Loucy (cell line): Measurements from ENCODE around the gene RNPEPL1.

Source experiments
- EZH2phosphoT487 ChIP-seq: fragments of 200-600 bp; IDR thresholded peaks from 2 replicates; pipeline ENCODE4 v1.6.1; 2018; ENCODE audit warnings: antibody characterized with exemption, mild to moderate bottlenecking, moderate library complexity, borderline replicate concordance
- TF ChIP-seq, protein P1 (sequence below): fragments of 200-600 bp; sonication (generic); conservative IDR thresholded peaks from 2 replicates; pipeline ENCODE4 v1.5.1; 2014; ENCODE audit warnings: mild to moderate bottlenecking, antibody characterized with exemption, low read length

DNA sequence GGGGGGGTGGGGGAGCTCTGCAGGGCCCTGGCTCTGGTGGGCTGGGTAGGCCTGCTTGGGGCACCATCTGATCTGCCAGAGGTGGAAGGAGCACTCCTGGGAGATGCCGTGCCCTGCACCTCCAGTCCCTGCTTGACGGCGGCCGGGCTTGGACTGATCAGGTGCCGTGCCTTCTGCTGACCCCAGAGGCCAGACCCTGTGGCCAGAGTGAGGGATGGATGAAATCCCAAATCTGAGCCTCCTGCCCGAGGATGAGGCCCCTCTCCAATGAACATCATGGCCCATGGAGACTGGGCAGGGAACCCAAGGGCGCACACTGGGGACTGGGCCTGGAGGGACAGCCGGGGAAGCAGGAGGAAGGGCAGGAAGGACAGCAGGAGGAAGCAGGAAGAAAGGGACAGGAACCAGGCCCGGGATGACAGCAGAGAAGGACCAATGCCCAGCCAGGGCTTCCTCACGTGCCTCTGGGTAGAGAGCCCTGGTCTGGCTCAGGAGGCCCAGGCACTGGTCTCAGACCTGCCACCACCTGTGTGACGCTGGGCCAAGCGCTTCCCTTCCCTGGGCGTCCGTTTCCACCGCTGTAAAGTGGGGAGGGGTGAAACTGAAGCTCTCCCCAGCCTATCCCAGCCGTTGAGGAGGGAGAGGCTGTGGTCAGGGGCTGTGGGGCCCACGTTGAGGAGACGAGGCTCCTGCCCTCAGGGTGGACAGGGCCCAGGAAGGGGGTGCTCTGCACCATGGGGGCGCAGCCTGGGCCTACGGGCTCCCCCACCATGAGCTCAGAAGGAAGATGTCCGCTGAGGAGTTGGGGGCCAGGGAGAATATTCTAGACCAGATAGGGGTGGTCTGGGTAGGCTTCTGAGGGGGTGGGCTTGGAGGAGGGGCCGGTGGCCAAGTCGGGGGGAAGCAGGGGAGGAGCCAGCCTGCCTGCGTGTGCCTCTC lies 56.0 kb downstream of the RNPEPL1 start:
- TF ChIP-seq, protein P1, sequence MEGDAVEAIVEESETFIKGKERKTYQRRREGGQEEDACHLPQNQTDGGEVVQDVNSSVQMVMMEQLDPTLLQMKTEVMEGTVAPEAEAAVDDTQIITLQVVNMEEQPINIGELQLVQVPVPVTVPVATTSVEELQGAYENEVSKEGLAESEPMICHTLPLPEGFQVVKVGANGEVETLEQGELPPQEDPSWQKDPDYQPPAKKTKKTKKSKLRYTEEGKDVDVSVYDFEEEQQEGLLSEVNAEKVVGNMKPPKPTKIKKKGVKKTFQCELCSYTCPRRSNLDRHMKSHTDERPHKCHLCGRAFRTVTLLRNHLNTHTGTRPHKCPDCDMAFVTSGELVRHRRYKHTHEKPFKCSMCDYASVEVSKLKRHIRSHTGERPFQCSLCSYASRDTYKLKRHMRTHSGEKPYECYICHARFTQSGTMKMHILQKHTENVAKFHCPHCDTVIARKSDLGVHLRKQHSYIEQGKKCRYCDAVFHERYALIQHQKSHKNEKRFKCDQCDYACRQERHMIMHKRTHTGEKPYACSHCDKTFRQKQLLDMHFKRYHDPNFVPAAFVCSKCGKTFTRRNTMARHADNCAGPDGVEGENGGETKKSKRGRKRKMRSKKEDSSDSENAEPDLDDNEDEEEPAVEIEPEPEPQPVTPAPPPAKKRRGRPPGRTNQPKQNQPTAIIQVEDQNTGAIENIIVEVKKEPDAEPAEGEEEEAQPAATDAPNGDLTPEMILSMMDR = no peak
- TF ChIP-seq EZH2phosphoT487 = no peak
